22Rv1 (cell line): ENCODE measurements around the gene RNF215.

Source experiments
- CTCF ChIP-seq: fragments of 450-650 bp; IDR thresholded peaks from 2 replicates; pipeline ENCODE4 v1.5.1; 2017; ENCODE audit warnings: mild to moderate bottlenecking
- ZFX ChIP-seq: fragments of 450-650 bp; IDR thresholded peaks from 2 replicates; pipeline ENCODE4 v1.6.1; 2017; ENCODE audit warnings: antibody characterized with exemption, borderline replicate concordance

DNA sequence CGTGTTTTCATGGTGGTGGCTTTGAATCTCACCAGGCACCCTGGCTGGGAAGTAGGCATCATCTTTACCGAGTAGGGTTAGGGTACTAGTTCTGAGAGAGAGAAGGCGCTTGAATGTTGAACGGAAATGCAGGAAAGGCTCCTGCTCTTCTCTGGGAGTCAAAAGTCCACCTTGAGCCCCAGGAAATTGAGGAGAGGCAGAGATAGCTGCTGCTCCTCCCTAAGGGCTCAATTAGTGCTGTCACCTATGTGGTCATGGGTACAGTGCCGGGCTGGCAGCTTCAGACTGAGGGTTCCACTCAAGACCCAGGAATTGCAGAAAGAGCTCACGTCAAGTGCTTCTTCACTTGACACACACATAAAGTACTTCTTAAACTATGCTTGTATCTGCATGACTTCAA, 28.7 kb downstream of the RNF215 start:
- no peak for TF ChIP-seq CTCF
- no peak for TF ChIP-seq ZFX
